GM13977 (cell line): ENCODE measurements around the gene TECTB.

Experiments used
- DNase-seq: peaks from one replicate; pipeline ENCODE4 v3.0.0; 2012; ENCODE audit warnings: low spot score
- in situ Hi-C: fragments of 300-500 bp; cut with MboI; formaldehyde crosslinking; loops from one replicate; pipeline ENCODE4 v1.12.0; 2022; ENCODE audit warnings: low sequenced_read_pairs, low pct_unique_long_range_greater_than_20kb, mixed read lengths, inconsistent platforms; ENCODE audit not compliant: unreplicated experiment
- TF ChIP-seq, protein P1 (sequence below): IDR thresholded peaks from 2 replicates; pipeline ENCODE4 v1.5.1; 2012; ENCODE audit warnings: mild to moderate bottlenecking, control low read depth; ENCODE audit not compliant: insufficient read depth; ENCODE audit errors: extremely low read depth, missing control alignments

The TECTB gene

DNA sequence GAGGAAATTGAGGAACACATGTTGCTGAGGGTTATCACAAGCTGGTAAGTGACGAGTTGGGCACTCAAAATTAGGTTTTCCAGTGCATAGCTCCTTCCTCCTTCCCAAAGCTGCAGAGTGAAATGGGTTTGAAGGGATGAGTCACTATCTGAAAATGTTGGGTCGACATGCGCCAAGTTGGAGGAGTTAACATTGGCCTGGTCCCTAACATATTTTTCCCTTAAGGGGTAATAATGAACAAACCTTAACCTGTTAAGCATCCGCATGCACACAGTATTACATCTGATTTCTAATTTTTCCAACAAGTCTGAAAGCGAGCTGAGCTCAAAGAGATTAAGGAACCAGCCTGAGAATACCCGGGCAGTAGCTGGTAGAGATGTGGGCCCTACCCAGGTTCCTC, 20.7 kb upstream of the TECTB start:
- TF ChIP-seq, protein P1, sequence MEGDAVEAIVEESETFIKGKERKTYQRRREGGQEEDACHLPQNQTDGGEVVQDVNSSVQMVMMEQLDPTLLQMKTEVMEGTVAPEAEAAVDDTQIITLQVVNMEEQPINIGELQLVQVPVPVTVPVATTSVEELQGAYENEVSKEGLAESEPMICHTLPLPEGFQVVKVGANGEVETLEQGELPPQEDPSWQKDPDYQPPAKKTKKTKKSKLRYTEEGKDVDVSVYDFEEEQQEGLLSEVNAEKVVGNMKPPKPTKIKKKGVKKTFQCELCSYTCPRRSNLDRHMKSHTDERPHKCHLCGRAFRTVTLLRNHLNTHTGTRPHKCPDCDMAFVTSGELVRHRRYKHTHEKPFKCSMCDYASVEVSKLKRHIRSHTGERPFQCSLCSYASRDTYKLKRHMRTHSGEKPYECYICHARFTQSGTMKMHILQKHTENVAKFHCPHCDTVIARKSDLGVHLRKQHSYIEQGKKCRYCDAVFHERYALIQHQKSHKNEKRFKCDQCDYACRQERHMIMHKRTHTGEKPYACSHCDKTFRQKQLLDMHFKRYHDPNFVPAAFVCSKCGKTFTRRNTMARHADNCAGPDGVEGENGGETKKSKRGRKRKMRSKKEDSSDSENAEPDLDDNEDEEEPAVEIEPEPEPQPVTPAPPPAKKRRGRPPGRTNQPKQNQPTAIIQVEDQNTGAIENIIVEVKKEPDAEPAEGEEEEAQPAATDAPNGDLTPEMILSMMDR = no peak
- in situ Hi-C loops = no loop called here
- DNase-seq = no peak

DNA sequence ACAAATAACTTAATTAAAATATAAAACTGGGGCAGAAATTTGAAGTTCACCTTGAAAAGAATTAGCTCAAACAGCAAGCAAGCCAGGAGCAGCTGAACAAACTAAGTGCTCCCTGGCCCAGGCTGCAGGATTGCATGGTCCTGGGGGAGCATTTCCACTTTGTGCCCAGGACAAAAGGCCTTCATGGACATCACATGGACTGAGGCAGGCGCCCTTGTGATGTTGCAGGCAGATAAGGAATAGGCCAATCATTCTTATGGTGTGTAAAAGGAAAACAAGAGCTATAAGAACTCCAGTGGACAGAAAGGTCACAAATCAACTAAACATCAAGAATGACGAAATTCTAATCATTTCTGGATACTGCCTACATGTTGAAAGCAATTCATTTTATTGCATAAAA, 17.5 kb upstream of the TECTB start:
- no peak for DNase-seq
- TF ChIP-seq, protein P1 = no peak
- in situ Hi-C loops = no loop called here

DNA sequence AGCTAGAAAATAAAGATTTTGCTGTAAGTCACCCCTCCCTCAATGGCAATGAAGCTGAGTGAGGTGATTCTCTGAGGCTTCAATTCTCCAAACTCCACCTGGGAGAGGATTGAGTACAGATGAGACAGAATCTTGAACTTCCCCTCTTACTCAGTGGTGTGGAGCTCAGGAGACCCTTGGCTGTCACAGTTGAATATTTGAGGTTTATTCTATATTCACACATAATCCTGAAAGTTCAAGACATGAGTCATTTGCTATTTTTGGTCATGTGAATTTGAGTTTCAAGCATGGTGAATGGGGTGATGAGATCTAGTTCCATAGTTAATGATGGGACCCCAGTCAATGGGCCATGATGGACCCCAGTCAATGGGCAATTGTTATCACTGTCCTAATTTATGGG, 13.9 kb upstream of the TECTB start:
- DNase-seq = peak; percentile 10
- TF ChIP-seq, protein P1 = no peak
- in situ Hi-C loops = no loop called here

DNA sequence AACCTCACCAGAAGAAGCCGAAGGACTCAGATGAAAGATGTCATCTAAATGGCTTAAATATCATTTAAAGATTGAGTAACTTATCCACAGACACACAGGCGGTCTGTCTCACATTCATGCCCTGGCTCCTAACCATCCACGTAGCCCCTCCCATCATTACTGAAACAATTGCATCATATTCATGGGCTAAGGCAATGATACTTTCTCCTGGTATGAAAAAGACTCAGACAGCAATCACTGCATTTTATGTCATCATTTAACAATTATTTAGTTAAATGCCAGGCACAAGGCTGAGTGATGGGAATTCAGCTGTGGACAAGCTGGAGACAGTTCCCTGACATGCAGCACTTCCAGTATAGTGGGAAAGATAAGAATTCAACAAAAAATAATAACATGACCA, 11.2 kb upstream of the TECTB start:
- TF ChIP-seq, protein P1 = no peak
- in situ Hi-C loops = no loop called here
- DNase-seq = no peak

DNA sequence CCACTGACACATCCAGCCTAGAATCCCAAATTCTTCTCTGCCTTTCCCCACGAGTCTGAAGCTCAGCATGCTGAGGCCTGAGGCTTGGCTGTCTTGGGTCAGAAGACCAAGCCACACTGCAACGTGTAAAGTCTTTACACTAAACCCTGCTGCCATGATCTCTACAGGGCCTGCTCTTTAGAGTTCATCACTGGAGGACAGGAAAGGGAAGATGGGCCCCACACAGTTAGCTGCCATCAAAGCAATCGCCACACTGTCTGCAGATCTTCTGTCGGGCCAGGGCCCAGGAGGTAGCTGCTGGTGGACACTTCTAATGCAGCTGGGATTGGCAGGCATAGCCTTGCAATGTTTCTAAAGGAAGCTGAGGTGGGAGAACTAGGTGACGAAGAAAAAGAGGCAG, 8.4 kb upstream of the TECTB start:
- TF ChIP-seq, protein P1 = no peak
- DNase-seq = no peak
- in situ Hi-C loops = no loop called here

DNA sequence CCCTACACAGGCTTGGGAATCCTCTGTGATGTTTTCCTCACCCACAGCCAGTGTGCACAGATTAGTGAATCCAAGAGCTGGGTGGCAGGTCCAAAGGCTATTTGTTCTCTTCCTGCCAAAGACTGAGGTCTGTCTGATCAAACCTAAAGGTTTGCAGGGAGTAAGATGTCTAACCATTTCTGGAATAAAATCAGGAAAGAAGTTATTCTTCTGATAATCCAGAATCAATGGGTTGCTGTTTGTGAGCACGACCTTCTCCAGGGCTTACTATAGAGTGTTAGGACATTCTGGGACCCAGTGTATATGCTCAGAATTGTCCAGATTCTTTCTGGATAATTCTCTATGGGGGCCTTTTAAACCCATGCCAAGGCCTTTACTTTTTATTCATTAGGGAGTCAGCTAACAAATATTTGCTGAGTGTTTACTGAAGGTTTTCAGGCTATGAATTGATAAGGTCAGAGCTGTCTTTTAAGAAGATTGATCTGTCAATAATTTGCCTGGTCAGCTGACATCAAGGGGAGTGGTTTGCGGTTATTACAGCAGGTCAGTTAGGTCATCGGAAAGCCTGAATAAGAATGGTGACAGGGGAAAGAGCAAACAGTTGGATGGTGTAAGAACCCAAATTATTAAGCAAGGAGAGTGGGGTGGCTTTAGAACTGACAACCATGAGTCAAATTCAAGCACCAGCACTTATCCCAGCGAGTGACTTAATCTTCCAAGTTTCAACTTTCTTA, 7.5 kb upstream of the TECTB start:
- TF ChIP-seq, protein P1 = no peak
- DNase-seq = no peak
- in situ Hi-C loops = no loop called here
